ENCODE measurements around the gene RPS6KA6. TPM values are rescaled to one million over a fixed set of nuclear protein-coding genes. Genes with fewer than 3 reads are reported as not detected.

The RPS6KA6 gene
- total RNA-seq, 1 donor from 2014 or later = 4.7 TPM

GRCh38 chrX:84047339-84047738, 140.7 kb downstream of the RPS6KA6 start:
- Histone ChIP-seq H3K9ac (ENCODE audit: low read depth in 1 of 3, low read length in 3 of 3) (no peak overlapping the region), H3K27ac (ENCODE audit: low read depth, low read length) (no peak overlapping the region)

DNA sequence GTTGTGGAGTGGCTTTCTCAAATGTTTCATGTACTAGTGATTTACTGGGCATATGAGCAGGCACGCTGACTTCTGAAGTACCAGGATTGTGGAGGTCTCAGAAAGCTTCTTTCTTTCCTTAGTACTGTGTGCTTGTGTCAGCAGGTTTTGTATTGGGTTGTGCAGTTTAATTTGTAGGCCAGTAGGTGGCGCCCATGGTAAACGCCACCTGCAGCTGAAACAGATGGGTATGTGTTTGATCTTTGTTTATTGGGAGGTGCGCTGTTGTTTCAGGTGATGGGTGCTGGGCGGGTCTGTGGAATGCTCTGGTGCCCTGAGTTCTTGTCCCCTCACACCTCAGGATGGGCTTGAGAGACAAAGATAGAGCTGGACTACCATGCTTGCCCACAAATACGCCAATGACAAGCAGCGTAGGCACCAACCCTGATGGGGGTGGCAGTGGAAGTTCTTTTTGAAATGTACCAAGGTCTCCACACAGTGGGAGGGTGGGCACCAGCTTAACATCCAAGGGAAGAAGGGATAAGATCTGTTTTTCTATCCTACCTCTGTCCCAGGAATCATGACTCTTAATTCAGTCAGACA, 141.5 kb downstream of the RPS6KA6 start:
- Histone ChIP-seq H3K9ac (ENCODE audit: low read depth in 1 of 3, low read length in 3 of 3) (no peak overlapping the region), H3K27me3 (ENCODE audit: control insufficient read depth in 3 of 3, insufficient read depth in 3 of 3, low read length in 3 of 3) (no peaks in the 10 kb centered on the region), H3K36me3 (ENCODE audit: control insufficient read depth in 3 of 3, insufficient read depth in 3 of 3, low read length in 3 of 3) (no peaks in the 10 kb centered on the region), H3K9me3 (ENCODE audit: control insufficient read depth in 3 of 3, low read length in 3 of 3) (no peaks in the 10 kb centered on the region), H3K4me1 (ENCODE audit: control insufficient read depth in 3 of 3, insufficient read depth in 3 of 3, low read length in 3 of 3) (no peaks in the 10 kb centered on the region), H3K27ac (ENCODE audit: low read depth, low read length) (no peak overlapping the region), H3K4me3 (ENCODE audit: low read length in 3 of 3) (no peak overlapping the region)

More at GRCh38 chrX:84047339-84047738, 140.7 kb downstream of the RPS6KA6 start:
- Histone ChIP-seq H3K4me1 (ENCODE audit: control insufficient read depth in 3 of 3, insufficient read depth in 3 of 3, low read length in 3 of 3) (no peaks in the 10 kb centered on the region), H3K27me3 (ENCODE audit: control insufficient read depth in 3 of 3, insufficient read depth in 3 of 3, low read length in 3 of 3) (no peaks in the 10 kb centered on the region), H3K9me3 (ENCODE audit: control insufficient read depth in 3 of 3, low read length in 3 of 3) (no peaks in the 10 kb centered on the region), H3K36me3 (ENCODE audit: control insufficient read depth in 3 of 3, insufficient read depth in 3 of 3, low read length in 3 of 3) (no peaks in the 10 kb centered on the region), H3K4me3 (ENCODE audit: low read length in 3 of 3) (no peak overlapping the region)

DNA sequence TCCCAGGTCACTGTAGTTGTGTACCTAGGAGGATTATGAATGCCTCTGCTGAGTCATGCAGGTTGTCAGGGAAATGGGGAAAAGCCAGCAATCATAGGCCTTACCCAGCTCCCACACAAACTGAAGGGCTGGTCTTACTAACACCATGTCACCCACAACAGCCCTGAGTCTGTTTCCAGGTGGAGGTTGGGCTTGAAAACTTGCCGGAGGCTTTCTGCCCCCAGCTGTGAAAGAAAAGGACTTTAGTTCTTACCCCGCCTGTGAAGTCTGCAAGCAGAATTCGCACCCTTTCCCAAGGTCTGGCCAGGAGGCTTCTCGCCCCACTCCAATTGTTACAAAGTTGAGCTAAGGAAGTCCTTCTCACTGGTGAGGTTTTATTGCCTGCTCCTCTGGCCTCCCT, 143.9 kb downstream of the RPS6KA6 start:
- Histone ChIP-seq H3K4me3 (ENCODE audit: low read length in 3 of 3) (no peak overlapping the region), H3K27me3 (ENCODE audit: control insufficient read depth in 3 of 3, insufficient read depth in 3 of 3, low read length in 3 of 3) (no peaks in the 10 kb centered on the region), H3K36me3 (ENCODE audit: control insufficient read depth in 3 of 3, insufficient read depth in 3 of 3, low read length in 3 of 3) (no peaks in the 10 kb centered on the region), H3K4me1 (ENCODE audit: control insufficient read depth in 3 of 3, insufficient read depth in 3 of 3, low read length in 3 of 3) (no peaks in the 10 kb centered on the region), H3K27ac (ENCODE audit: low read depth, low read length) (no peak overlapping the region), H3K9me3 (ENCODE audit: control insufficient read depth in 3 of 3, low read length in 3 of 3) (no peaks in the 10 kb centered on the region), H3K9ac (ENCODE audit: low read depth in 1 of 3, low read length in 3 of 3) (no peak overlapping the region)

Small RNAs within 50 kb of the gene (small RNA-seq; reads per million reads assigned to genes)
- gene MIR548I4 = not detected
